B cell (primary cell): ENCODE data around the gene ZSCAN9.

Experiments
- EZH2 ChIP-seq: IDR thresholded peaks from 2 replicates; pipeline ENCODE4 v1.6.1; 2012; ENCODE audit warnings: borderline replicate concordance, low read depth, mild to moderate bottlenecking, moderate library complexity, low read length; ENCODE audit not compliant: insufficient read depth, poor library complexity, severe bottlenecking
- TF ChIP-seq, protein P1 (sequence below): fragments of 200-600 bp; IDR thresholded peaks from one replicate; pipeline ENCODE4 v1.8.0; 2022; ENCODE audit warnings: antibody characterized with exemption, mild to moderate bottlenecking

GRCh38 chr6:28258877-28259777, 34.1 kb downstream of the ZSCAN9 start, which contains the start of gene NKAPL:
- TF ChIP-seq, protein P1, sequence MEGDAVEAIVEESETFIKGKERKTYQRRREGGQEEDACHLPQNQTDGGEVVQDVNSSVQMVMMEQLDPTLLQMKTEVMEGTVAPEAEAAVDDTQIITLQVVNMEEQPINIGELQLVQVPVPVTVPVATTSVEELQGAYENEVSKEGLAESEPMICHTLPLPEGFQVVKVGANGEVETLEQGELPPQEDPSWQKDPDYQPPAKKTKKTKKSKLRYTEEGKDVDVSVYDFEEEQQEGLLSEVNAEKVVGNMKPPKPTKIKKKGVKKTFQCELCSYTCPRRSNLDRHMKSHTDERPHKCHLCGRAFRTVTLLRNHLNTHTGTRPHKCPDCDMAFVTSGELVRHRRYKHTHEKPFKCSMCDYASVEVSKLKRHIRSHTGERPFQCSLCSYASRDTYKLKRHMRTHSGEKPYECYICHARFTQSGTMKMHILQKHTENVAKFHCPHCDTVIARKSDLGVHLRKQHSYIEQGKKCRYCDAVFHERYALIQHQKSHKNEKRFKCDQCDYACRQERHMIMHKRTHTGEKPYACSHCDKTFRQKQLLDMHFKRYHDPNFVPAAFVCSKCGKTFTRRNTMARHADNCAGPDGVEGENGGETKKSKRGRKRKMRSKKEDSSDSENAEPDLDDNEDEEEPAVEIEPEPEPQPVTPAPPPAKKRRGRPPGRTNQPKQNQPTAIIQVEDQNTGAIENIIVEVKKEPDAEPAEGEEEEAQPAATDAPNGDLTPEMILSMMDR = no peak
- no peak for TF ChIP-seq EZH2
